Measurements from ENCODE around the gene SYNGAP1. TPM values are rescaled to one million over a fixed set of nuclear protein-coding genes. Genes with fewer than 3 reads are reported as not detected.

SYNGAP1 gene
- total RNA-seq, 2 donors from 2014 or later: 9.0 to 9.8 TPM

GRCh38 chr6:33430991-33431879 is 11.4 kb downstream of the SYNGAP1 start:
- intact Hi-C loops (cut with DNase I): no loop called here
- DNase-seq (peak; percentile 69), ATAC-seq (peak; percentile 19 to 48)

- intact Hi-C loops (cut with DNase I): no loop called here
- ATAC-seq: no peak
- DNase-seq: no peak
Measured at GRCh38 chr6:33431880-33432541, 12.1 kb downstream of the SYNGAP1 start.

GRCh38 chr6:33432546-33432945 is 12.7 kb downstream of the SYNGAP1 start:
- ATAC-seq: no peak
- DNase-seq: no peak
- intact Hi-C loops (cut with DNase I): no loop called here

GRCh38 chr6:33433001-33433543 is 13.2 kb downstream of the SYNGAP1 start:
- no peak for DNase-seq
- intact Hi-C loops (cut with DNase I): no loop called here
- no peak for ATAC-seq

- DNase-seq (no peak), ATAC-seq (peak; percentile 63 to 65)
- intact Hi-C loops (cut with DNase I): no loop called here
Measured at GRCh38 chr6:33433544-33434191, 13.8 kb downstream of the SYNGAP1 start.

- ATAC-seq: no peak
- intact Hi-C loops (cut with DNase I): no loop called here
Measured at GRCh38 chr6:33434961-33435360, 15.1 kb downstream of the SYNGAP1 start.

GRCh38 chr6:33437666-33438065 is 17.8 kb downstream of the SYNGAP1 start:
- intact Hi-C loops (cut with DNase I): no loop called here
- no peak for ATAC-seq
- DNase-seq: no peak

More at GRCh38 chr6:33434961-33435360, 15.1 kb downstream of the SYNGAP1 start:
- no peak for DNase-seq

GRCh38 chr6:33438978-33439594 is 19.2 kb downstream of the SYNGAP1 start:
- DNase-seq: no peak
- no peak for ATAC-seq
- intact Hi-C loops (cut with DNase I): no loop called here

- intact Hi-C loops (cut with DNase I): loop anchor here in 1 of 2 donors (10.0 kb wide), 1 partner anchor 125 kb away; no protein-coding TSS in a partner anchor
Measured at GRCh38 chr6:33439956-33440648, 20.2 kb downstream of the SYNGAP1 start.

GRCh38 chr6:33440649-33441309 is 20.9 kb downstream of the SYNGAP1 start:
- DNase-seq: no peak
- no peak for ATAC-seq
- intact Hi-C loops (cut with DNase I): loop anchor here in 1 of 2 donors (10.0 kb wide), 1 partner anchor 124 kb away; no protein-coding TSS in a partner anchor

More at GRCh38 chr6:33439956-33440648, 20.2 kb downstream of the SYNGAP1 start:
- DNase-seq (no peak), ATAC-seq (no peak)

GRCh38 chr6:33441457-33441856 is 21.6 kb downstream of the SYNGAP1 start:
- DNase-seq (no peak), ATAC-seq (no peak)
- intact Hi-C loops (cut with DNase I): loop anchor here in 1 of 2 donors (10.0 kb wide), 1 partner anchor 123 kb away; no protein-coding TSS in a partner anchor

- no peak for ATAC-seq
- no peak for DNase-seq
- intact Hi-C loops (cut with DNase I): loop anchor here in 1 of 2 donors (10.0 kb wide), 1 partner anchor 123 kb away; no protein-coding TSS in a partner anchor
Measured at GRCh38 chr6:33442283-33442682, 22.4 kb downstream of the SYNGAP1 start.

GRCh38 chr6:33443025-33443424 is 23.2 kb downstream of the SYNGAP1 start:
- intact Hi-C loops (cut with DNase I): loop anchor here in 1 of 2 donors (10.0 kb wide), 1 partner anchor 122 kb away; no protein-coding TSS in a partner anchor
- no peak for ATAC-seq

GRCh38 chr6:33443619-33444504 is 24.0 kb downstream of the SYNGAP1 start:
- intact Hi-C loops (cut with DNase I): loop anchor here in 1 of 2 donors (10.0 kb wide), 1 partner anchor 121 kb away; no protein-coding TSS in a partner anchor
- ATAC-seq (no peak), DNase-seq (no peak)

More at GRCh38 chr6:33443025-33443424, 23.2 kb downstream of the SYNGAP1 start:
- no peak for DNase-seq

GRCh38 chr6:33445119-33445603 is 25.3 kb downstream of the SYNGAP1 start:
- intact Hi-C loops (cut with DNase I): loop anchor here in 1 of 2 donors (10.0 kb wide), 1 partner anchor 120 kb away; no protein-coding TSS in a partner anchor
- DNase-seq (no peak), ATAC-seq (no peak)

- ATAC-seq: no peak
- intact Hi-C loops (cut with DNase I): loop anchor here in 1 of 2 donors (10.0 kb wide), 1 partner anchor 118 kb away; no protein-coding TSS in a partner anchor
Measured at GRCh38 chr6:33446356-33446755, 26.5 kb downstream of the SYNGAP1 start.

More at GRCh38 chr6:33446356-33446755, 26.5 kb downstream of the SYNGAP1 start:
- DNase-seq: no peak

All from left cardiac atrium (tissue), 4 donors.